ENCODE measurements around the gene SYCE1L.
"Not testable (repeated sequence)": the region's sequence is repeated elsewhere in the genome, so short reads cannot be mapped to it uniquely, and the experiment has no call there.

Gene SYCE1L

GRCh38 chr16:77206533-77206932, 7.3 kb downstream of the SYCE1L start:
- DNase-seq = no peak

GRCh38 chr16:77207030-77207429, 7.8 kb downstream of the SYCE1L start:
- no peak for DNase-seq

GRCh38 chr16:77208382-77208781, 9.2 kb downstream of the SYCE1L start:
- no peak for DNase-seq

- DNase-seq = peak; percentile 74 to 82
Measured at GRCh38 chr16:77211880-77212740, 12.9 kb downstream of the SYCE1L start.

- DNase-seq = peak; percentile 68 to 75
Measured at GRCh38 chr16:77212741-77213541, 13.7 kb downstream of the SYCE1L start.

- DNase-seq = no peak
Measured at GRCh38 chr16:77213542-77214106, 14.4 kb downstream of the SYCE1L start.

GRCh38 chr16:77214411-77215138, 15.4 kb downstream of the SYCE1L start:
- no peak for DNase-seq

- DNase-seq = no peak
Measured at GRCh38 chr16:77219437-77219836, 20.2 kb downstream of the SYCE1L start.

GRCh38 chr16:77220427-77220826, 21.2 kb downstream of the SYCE1L start:
- no peak for DNase-seq

GRCh38 chr16:77221482-77221881, 22.3 kb downstream of the SYCE1L start:
- DNase-seq = no peak

- DNase-seq = peak in 1 of 2 donors; percentile 14
Measured at GRCh38 chr16:77223184-77223583, 24.0 kb downstream of the SYCE1L start.

- no peak for DNase-seq
Measured at GRCh38 chr16:77225182-77225581, 26.0 kb downstream of the SYCE1L start.

GRCh38 chr16:77227745-77228144, 28.5 kb downstream of the SYCE1L start:
- no peak for DNase-seq

GRCh38 chr16:77231047-77231446, 31.8 kb downstream of the SYCE1L start:
- no peak for DNase-seq

GRCh38 chr16:77233799-77234519, 34.8 kb downstream of the SYCE1L start:
- no peak for DNase-seq

- no peak for DNase-seq
Measured at GRCh38 chr16:77234611-77235010, 35.4 kb downstream of the SYCE1L start.

GRCh38 chr16:77236063-77236511, 36.9 kb downstream of the SYCE1L start:
- DNase-seq = peak; percentile 87 to 88

- no peak for DNase-seq
Measured at GRCh38 chr16:77238593-77238992, 39.4 kb downstream of the SYCE1L start.

- not testable (repeated sequence) for DNase-seq
Measured at GRCh38 chr16:77242471-77242870, 43.3 kb downstream of the SYCE1L start.

- no peak for DNase-seq
Measured at GRCh38 chr16:77246150-77246549, 46.9 kb downstream of the SYCE1L start.

- no peak for DNase-seq
Measured at GRCh38 chr16:77250400-77250799, 51.2 kb downstream of the SYCE1L start.

Measured in CD4-positive, alpha-beta T cell treated with Interleukin-4 for 1 hour (primary cell).